ENCODE measurements around the gene ZBTB44.

ZBTB44 gene, protein sequence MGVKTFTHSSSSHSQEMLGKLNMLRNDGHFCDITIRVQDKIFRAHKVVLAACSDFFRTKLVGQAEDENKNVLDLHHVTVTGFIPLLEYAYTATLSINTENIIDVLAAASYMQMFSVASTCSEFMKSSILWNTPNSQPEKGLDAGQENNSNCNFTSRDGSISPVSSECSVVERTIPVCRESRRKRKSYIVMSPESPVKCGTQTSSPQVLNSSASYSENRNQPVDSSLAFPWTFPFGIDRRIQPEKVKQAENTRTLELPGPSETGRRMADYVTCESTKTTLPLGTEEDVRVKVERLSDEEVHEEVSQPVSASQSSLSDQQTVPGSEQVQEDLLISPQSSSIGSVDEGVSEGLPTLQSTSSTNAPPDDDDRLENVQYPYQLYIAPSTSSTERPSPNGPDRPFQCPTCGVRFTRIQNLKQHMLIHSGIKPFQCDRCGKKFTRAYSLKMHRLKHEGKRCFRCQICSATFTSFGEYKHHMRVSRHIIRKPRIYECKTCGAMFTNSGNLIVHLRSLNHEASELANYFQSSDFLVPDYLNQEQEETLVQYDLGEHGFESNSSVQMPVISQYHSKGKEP

DNA sequence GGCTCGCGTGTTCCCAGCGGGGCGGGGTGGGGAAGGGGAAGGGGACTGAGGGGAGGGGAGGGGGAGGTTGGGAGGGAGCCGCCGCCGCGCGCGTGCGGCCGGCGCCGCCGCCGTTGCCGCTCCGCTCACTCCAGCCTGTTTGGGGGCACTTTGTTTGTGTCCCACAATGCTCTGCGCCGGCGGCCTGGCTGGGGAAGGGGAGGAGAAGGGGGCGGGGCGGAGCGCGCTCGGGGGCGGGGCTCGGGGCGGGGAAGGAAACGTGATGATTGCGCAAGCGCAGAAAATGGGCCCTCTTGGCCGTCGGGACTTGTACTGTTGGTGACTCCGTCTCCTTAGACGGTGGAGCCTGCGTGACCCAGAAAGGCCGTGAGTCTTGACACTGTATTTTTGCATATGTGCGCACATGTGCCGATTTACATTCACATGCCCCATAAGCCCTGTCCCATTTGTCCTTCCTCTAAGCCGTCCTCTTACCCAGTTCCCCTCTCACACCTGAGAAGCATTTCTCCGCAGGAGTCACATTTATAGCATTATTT, at the start of gene ZBTB44:
ZBTB44 (minus strand) TSS at position 168 of the 536 bp plus-strand sequence. CDS start 53,044 bp downstream, outside the sequence.
- H3K4me1 ChIP-seq (ENCODE audit: insufficient read depth, low read length, severe bottlenecking): peaks cover 46% of the 10 kb centered on the region

DNA sequence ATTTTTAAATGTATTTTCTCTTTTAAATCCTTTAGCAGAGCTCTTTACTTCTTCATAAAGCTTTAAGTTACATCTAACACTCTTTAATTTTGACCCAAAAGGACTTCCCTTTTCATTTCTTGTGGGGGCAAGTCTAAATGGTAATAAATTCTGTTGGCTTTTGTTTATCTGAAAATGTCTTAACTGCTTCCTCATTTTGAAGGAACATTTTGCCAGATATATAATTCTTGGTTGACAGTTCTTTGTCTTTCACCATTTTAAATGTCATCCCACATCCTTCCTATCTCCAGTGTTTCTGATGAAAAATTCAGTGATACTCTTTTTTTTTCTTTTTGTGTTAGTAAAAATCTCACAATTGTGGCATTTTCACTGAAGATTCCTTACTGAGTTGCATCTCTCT, 44.7 kb upstream of the ZBTB44 start:
- TF ChIP-seq EZH2 (IDR thresholded peaks at IDR 0.05; ENCODE audit: borderline replicate concordance, low read length): no peak
- TF ChIP-seq, protein P1, sequence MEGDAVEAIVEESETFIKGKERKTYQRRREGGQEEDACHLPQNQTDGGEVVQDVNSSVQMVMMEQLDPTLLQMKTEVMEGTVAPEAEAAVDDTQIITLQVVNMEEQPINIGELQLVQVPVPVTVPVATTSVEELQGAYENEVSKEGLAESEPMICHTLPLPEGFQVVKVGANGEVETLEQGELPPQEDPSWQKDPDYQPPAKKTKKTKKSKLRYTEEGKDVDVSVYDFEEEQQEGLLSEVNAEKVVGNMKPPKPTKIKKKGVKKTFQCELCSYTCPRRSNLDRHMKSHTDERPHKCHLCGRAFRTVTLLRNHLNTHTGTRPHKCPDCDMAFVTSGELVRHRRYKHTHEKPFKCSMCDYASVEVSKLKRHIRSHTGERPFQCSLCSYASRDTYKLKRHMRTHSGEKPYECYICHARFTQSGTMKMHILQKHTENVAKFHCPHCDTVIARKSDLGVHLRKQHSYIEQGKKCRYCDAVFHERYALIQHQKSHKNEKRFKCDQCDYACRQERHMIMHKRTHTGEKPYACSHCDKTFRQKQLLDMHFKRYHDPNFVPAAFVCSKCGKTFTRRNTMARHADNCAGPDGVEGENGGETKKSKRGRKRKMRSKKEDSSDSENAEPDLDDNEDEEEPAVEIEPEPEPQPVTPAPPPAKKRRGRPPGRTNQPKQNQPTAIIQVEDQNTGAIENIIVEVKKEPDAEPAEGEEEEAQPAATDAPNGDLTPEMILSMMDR (IDR thresholded peaks at IDR 0.05; ENCODE audit: low read length): no peak
- no peaks in the 10 kb centered on the region for H3K27me3 ChIP-seq (ENCODE audit: insufficient read depth, low read length)
- H3K9me2 ChIP-seq (ENCODE audit: low read depth, low read length): no peaks in the 10 kb centered on the region
- no peaks in the 10 kb centered on the region for H3K36me3 ChIP-seq (ENCODE audit: insufficient read depth, low read length)
- no peak overlapping the region for H3K9ac ChIP-seq (ENCODE audit: low read length)
- no peaks in the 10 kb centered on the region for H4K20me1 ChIP-seq (ENCODE audit: insufficient read depth, low read length)
- H3K27ac ChIP-seq (ENCODE audit: low read depth, low read length, poor library complexity, severe bottlenecking): no peak overlapping the region
- H2AFZ ChIP-seq (ENCODE audit: low read length): no peak overlapping the region
- H3K9me3 ChIP-seq (ENCODE audit: low read length): no peaks in the 10 kb centered on the region
- H3K4me2 ChIP-seq (ENCODE audit: low read length): no peak overlapping the region
- H3K79me2 ChIP-seq (ENCODE audit: insufficient read depth, low read length): no peaks in the 10 kb centered on the region
- H3K4me3 ChIP-seq (ENCODE audit: low read depth, low read length, poor library complexity, severe bottlenecking): no peak overlapping the region
- no peaks in the 10 kb centered on the region for H3F3A ChIP-seq (ENCODE audit: insufficient read depth, low read length)
- no peaks in the 10 kb centered on the region for H3K4me1 ChIP-seq (ENCODE audit: insufficient read depth, low read length, severe bottlenecking)

More for the DNA sequence above, at the start of gene ZBTB44:
- Histone ChIP-seq H3K9me3 (ENCODE audit: low read length) (no peaks in the 10 kb centered on the region), H3K4me2 (ENCODE audit: low read length) (peak within 1 kb of the TSS; percentile 96), H3K36me3 (ENCODE audit: insufficient read depth, low read length) (no peaks in the 10 kb centered on the region), H3K27ac (ENCODE audit: low read depth, low read length, poor library complexity, severe bottlenecking) (peak within 1 kb of the TSS; percentile 74), H3F3A (ENCODE audit: insufficient read depth, low read length) (no peaks in the 10 kb centered on the region), H3K9ac (ENCODE audit: low read length) (peak within 1 kb of the TSS; percentile 84), H3K79me2 (ENCODE audit: insufficient read depth, low read length) (peaks cover 41% of the 10 kb centered on the region), H3K27me3 (ENCODE audit: insufficient read depth, low read length) (no peaks in the 10 kb centered on the region), H3K4me3 (ENCODE audit: low read depth, low read length, poor library complexity, severe bottlenecking) (peak within 1 kb of the TSS; percentile 72), H3K9me2 (ENCODE audit: low read depth, low read length) (no peaks in the 10 kb centered on the region), H4K20me1 (ENCODE audit: insufficient read depth, low read length) (no peaks in the 10 kb centered on the region), H2AFZ (ENCODE audit: low read length) (peak within 1 kb of the TSS; percentile 59; the same call in 1 of the 2 replicates)
- no peak for TF ChIP-seq EZH2 (IDR thresholded peaks at IDR 0.05; ENCODE audit: borderline replicate concordance, low read length)
- TF ChIP-seq, protein P1 (IDR thresholded peaks at IDR 0.05; ENCODE audit: low read length): no peak

DNA sequence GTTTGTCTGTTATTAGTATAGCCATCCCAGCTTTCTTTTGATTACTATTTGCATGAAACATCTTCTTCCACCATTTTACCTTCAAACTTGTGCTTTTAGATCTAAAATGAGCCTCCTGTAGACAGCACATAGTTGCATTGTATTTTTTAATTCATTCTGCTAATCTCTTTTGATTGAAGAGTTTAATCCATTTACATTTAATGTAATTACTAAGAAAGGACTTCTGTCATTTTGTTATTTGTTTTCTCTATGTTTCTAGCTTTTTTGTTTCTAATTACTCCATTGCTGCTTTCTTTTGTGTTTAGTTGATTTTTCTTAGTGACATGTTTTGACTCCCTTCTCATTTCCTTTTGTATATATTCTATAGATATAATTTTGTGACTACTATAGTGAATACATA, 43.7 kb upstream of the ZBTB44 start:
- Histone ChIP-seq H3K9me2 (ENCODE audit: low read depth, low read length) (no peaks in the 10 kb centered on the region), H3K79me2 (ENCODE audit: insufficient read depth, low read length) (no peaks in the 10 kb centered on the region), H4K20me1 (ENCODE audit: insufficient read depth, low read length) (no peaks in the 10 kb centered on the region), H3K4me3 (ENCODE audit: low read depth, low read length, poor library complexity, severe bottlenecking) (no peak overlapping the region), H3K4me1 (ENCODE audit: insufficient read depth, low read length, severe bottlenecking) (no peaks in the 10 kb centered on the region), H3F3A (ENCODE audit: insufficient read depth, low read length) (no peaks in the 10 kb centered on the region), H2AFZ (ENCODE audit: low read length) (no peak overlapping the region), H3K36me3 (ENCODE audit: insufficient read depth, low read length) (no peaks in the 10 kb centered on the region), H3K27me3 (ENCODE audit: insufficient read depth, low read length) (no peaks in the 10 kb centered on the region), H3K9me3 (ENCODE audit: low read length) (no peaks in the 10 kb centered on the region), H3K27ac (ENCODE audit: low read depth, low read length, poor library complexity, severe bottlenecking) (no peak overlapping the region), H3K4me2 (ENCODE audit: low read length) (no peak overlapping the region), H3K9ac (ENCODE audit: low read length) (no peak overlapping the region)
- no peak for TF ChIP-seq EZH2 (IDR thresholded peaks at IDR 0.05; ENCODE audit: borderline replicate concordance, low read length)
- TF ChIP-seq, protein P1 (IDR thresholded peaks at IDR 0.05; ENCODE audit: low read length): no peak
